CD14-positive monocyte (primary cell): Measurements from ENCODE around the gene TMEM134. TPM values are rescaled to one million over a fixed set of nuclear protein-coding genes. Genes with fewer than 3 reads are reported as not detected.

Experiments
- DNase-seq, 3 donors: peaks; one replicate each; pipeline ENCODE4 v3.0.0-alpha.2; 2011 to 2022
- H2AFZ ChIP-seq: 2 replicates; pipeline ENCODE4 v1.6.0; 2012; ENCODE audit warnings: mild to moderate bottlenecking, low read depth, low read length, inconsistent platforms; ENCODE audit not compliant: insufficient read depth, poor library complexity, severe bottlenecking
- H3K27ac ChIP-seq, 2 donors: 1 replicate in 1 of 2; 2 replicates in 1 of 2; pipeline ENCODE4 v1.5.1; 2012 to 2013; ENCODE audit warnings: low read length in 2 of 2, control low read depth in 1 of 2, inconsistent platforms in 1 of 2, low read depth in 1 of 2, mild to moderate bottlenecking in 1 of 2
- H3K27me3 ChIP-seq, 2 donors: one replicate each; pipeline versions ENCODE4 v1.6.0 to v1.6.1; 2011 to 2013; ENCODE audit warnings: low read length in 2 of 2; ENCODE audit not compliant: control insufficient read depth in 2 of 2, insufficient read depth in 2 of 2
- H3K36me3 ChIP-seq, 2 donors: replicated peaks in 1 of 2; 1 replicate in 1 of 2; 2 replicates in 1 of 2; pipeline versions ENCODE4 v1.5.1 to v1.6.1; 2012 to 2013; ENCODE audit warnings: low read length in 2 of 2, control low read depth in 1 of 2, inconsistent platforms in 1 of 2, mild to moderate bottlenecking in 1 of 2; ENCODE audit not compliant: insufficient read depth in 2 of 2, control insufficient read depth in 1 of 2
- H3K4me1 ChIP-seq, 2 donors: 1 replicate in 1 of 2; 2 replicates in 1 of 2; pipeline versions ENCODE4 v1.5.1 to v1.6.1; 2012 to 2013; ENCODE audit warnings: low read length in 2 of 2, control low read depth in 1 of 2, inconsistent platforms in 1 of 2, mild to moderate bottlenecking in 1 of 2, moderate library complexity in 1 of 2; ENCODE audit not compliant: insufficient read depth in 2 of 2, control insufficient read depth in 1 of 2
- H3K4me2 ChIP-seq: replicated peaks from 2 replicates; pipeline ENCODE3; 2012; ENCODE audit warnings: low read length, moderate library complexity, mild to moderate bottlenecking; ENCODE audit not compliant: poor library complexity, severe bottlenecking; ENCODE audit errors: extremely low read depth
- H3K4me3 ChIP-seq, 3 experiments: fragments of 200-600 bp in 1 of 3; sonication (generic) in 1 of 3; replicated peaks in 1 of 3; 1 replicate in 2 of 3; 2 replicates in 1 of 3; pipeline ENCODE4 v1.5.1; 2011 to 2013; ENCODE audit warnings: low read length in 3 of 3, mild to moderate bottlenecking in 3 of 3, control low read depth in 2 of 3, low read depth in 2 of 3, inconsistent platforms in 1 of 3, moderate library complexity in 1 of 3
- H3K79me2 ChIP-seq: 2 replicates; pipeline ENCODE4 v1.6.0; 2012; ENCODE audit warnings: mild to moderate bottlenecking, control low read depth, inconsistent platforms, low read length, moderate library complexity; ENCODE audit not compliant: insufficient read depth
- H3K9ac ChIP-seq: 2 replicates; pipeline ENCODE4 v1.6.0; 2017; ENCODE audit warnings: low read length, mild to moderate bottlenecking; ENCODE audit not compliant: insufficient read depth, poor library complexity, severe bottlenecking
- H3K9me3 ChIP-seq, 2 donors: replicated peaks in 1 of 2; 1 replicate in 1 of 2; 2 replicates in 1 of 2; pipeline versions ENCODE4 v1.5.1 to v1.6.1; 2012 to 2013; ENCODE audit warnings: low read length in 2 of 2, control low read depth in 1 of 2; ENCODE audit not compliant: control insufficient read depth in 1 of 2, insufficient read depth in 1 of 2
- H4K20me1 ChIP-seq: 2 replicates; pipeline ENCODE4 v1.6.0; 2012; ENCODE audit warnings: mild to moderate bottlenecking, low read length, control low read depth, moderate library complexity; ENCODE audit not compliant: insufficient read depth
- H3K27ac Mint-ChIP-seq, 7 donors: one replicate each; pipeline ENCODE4 v1.8.0; 2020; ENCODE audit warnings: mild to moderate bottlenecking in 7 of 7, mixed read lengths in 7 of 7, moderate library complexity in 6 of 7, inconsistent platforms in 2 of 7
- H3K27me3 Mint-ChIP-seq, 3 donors: one replicate each; pipeline ENCODE4 v1.8.0; 2021 to 2022; ENCODE audit warnings: low read depth in 3 of 3, mild to moderate bottlenecking in 3 of 3, mixed read lengths in 3 of 3, moderate library complexity in 3 of 3, inconsistent platforms in 1 of 3
- H3K36me3 Mint-ChIP-seq, 2 donors: one replicate each; pipeline ENCODE4 v1.8.0; 2020; ENCODE audit warnings: mixed read lengths in 2 of 2, inconsistent platforms in 1 of 2, mild to moderate bottlenecking in 1 of 2
- H3K4me1 Mint-ChIP-seq: one replicate; pipeline ENCODE4 v1.8.0; 2020; ENCODE audit warnings: mild to moderate bottlenecking, mixed read lengths
- H3K4me3 Mint-ChIP-seq, 2 donors: one replicate each; pipeline ENCODE4 v1.8.0; 2020; ENCODE audit warnings: mild to moderate bottlenecking in 2 of 2, mixed read lengths in 2 of 2, moderate library complexity in 1 of 2
- H3K9me3 Mint-ChIP-seq, 7 donors: one replicate each; pipeline ENCODE4 v1.8.0; 2020 to 2022; ENCODE audit warnings: mixed read lengths in 7 of 7, mild to moderate bottlenecking in 6 of 7, moderate library complexity in 6 of 7, inconsistent platforms in 2 of 7
- CTCF ChIP-seq: fragments of 200-600 bp; IDR thresholded peaks from one replicate; pipeline ENCODE4 v1.8.0; 2022; ENCODE audit warnings: antibody characterized with exemption, mild to moderate bottlenecking
- WGBS: methylation state at CpG from one replicate; pipeline ENCODE4 v1.1.5; 2013; ENCODE audit warnings: missing lambda C conversion rate; ENCODE audit not compliant: insufficient coverage; 5-methylcytosine and 5-hydroxymethylcytosine counted together
- intact Hi-C, 2 donors: fragments of 100-400 bp; cut with micrococcal nuclease; formaldehyde crosslinking; loops; one replicate each; pipeline versions ENCODE4 v1.15.0 to v1.15.1; 2023
- polyA plus RNA-seq, 3 donors: library from polyadenylated mRNA; depleted of rRNA in 1 of 3; unstranded in 2 of 3; stranded (reverse) in 1 of 3; fragments of 300-500 nt in 2 of 3; fragments of >200 nt in 1 of 3; fragmentation: Illumina TruSeq in 2 of 3; gene quantifications; 1 replicate in 2 of 3; 2 replicates in 1 of 3; pipeline ENCODE4 v1.2.3, GENCODE V29; 2012 to 2021

The TMEM134 gene
- polyA plus RNA-seq, 3 donors: 67.4 to 104 (median 76.8) TPM

GRCh38 chr11:67436459-67437081 lies 32.5 kb downstream of the TMEM134 start:
- no peak for TF ChIP-seq CTCF
- Mint-ChIP-seq H3K4me3 (peak overlapping the region in 1 of 2 donors; percentile 64), H3K27ac (peak overlapping the region in 1 of 7 donors; percentile 37), H3K9me3 (no peaks in the 10 kb centered on the region), H3K36me3 (peaks cover 51 to 64% of the 10 kb centered on the region in 2 donors), H3K27me3 (no peaks in the 10 kb centered on the region), H3K4me1 (peaks cover 33% of the 10 kb centered on the region)
- DNase-seq: no peak
- Histone ChIP-seq H3K4me1 (peaks cover 14 to 39% of the 10 kb centered on the region in 2 donors), H2AFZ (no peak overlapping the region), H3K4me2 (no peak overlapping the region), H4K20me1 (peaks cover 76% of the 10 kb centered on the region), H3K36me3 (peaks cover 47 to 86% of the 10 kb centered on the region in 2 donors), H3K79me2 (no peaks in the 10 kb centered on the region), H3K4me3 (no peak overlapping the region), H3K9me3 (no peaks in the 10 kb centered on the region), H3K27ac (no peak overlapping the region), H3K27me3 (no peaks in the 10 kb centered on the region), H3K9ac (no peak overlapping the region)
- WGBS: 3% methylated on average over 4 of the region's 6 CpGs
- intact Hi-C loops: no loop called here

GRCh38 chr11:67435727-67436458 lies 33.2 kb downstream of the TMEM134 start:
- Mint-ChIP-seq H3K36me3 (peaks cover 46 to 64% of the 10 kb centered on the region in 2 donors), H3K27me3 (no peaks in the 10 kb centered on the region), H3K4me3 (peak overlapping the region in 1 of 2 donors; percentile 24), H3K9me3 (no peaks in the 10 kb centered on the region), H3K4me1 (peaks cover 29% of the 10 kb centered on the region), H3K27ac (no peak overlapping the region)
- H3K9me3 ChIP-seq: no peaks in the 10 kb centered on the region
- H3K4me3 ChIP-seq: no peak overlapping the region
- peak overlapping the region; percentile 4 for H3K9ac ChIP-seq
- no peak for DNase-seq
- no peaks in the 10 kb centered on the region for H3K79me2 ChIP-seq
- peaks cover 70% of the 10 kb centered on the region for H4K20me1 ChIP-seq
- no peak overlapping the region for H3K27ac ChIP-seq
- H3K27me3 ChIP-seq: no peaks in the 10 kb centered on the region
- H3K36me3 ChIP-seq: peaks cover 53 to 85% of the 10 kb centered on the region in 2 donors
- 91% methylated on average over 38 of the region's 38 CpGs for WGBS
- intact Hi-C loops: no loop called here
- no peak for TF ChIP-seq CTCF
- H3K4me1 ChIP-seq: peaks cover 14 to 32% of the 10 kb centered on the region in 2 donors
- no peak overlapping the region for H3K4me2 ChIP-seq
- H2AFZ ChIP-seq: no peak overlapping the region
